Loucy (cell line): ENCODE measurements around the gene SDK1.

Experiments used
- CTCF ChIP-seq: fragments of 200-600 bp; sonication (generic); conservative IDR thresholded peaks from 2 replicates; pipeline ENCODE4 v1.5.1; 2014; ENCODE audit warnings: mild to moderate bottlenecking, antibody characterized with exemption, low read length
- EZH2phosphoT487 ChIP-seq: fragments of 200-600 bp; IDR thresholded peaks from 2 replicates; pipeline ENCODE4 v1.6.1; 2018; ENCODE audit warnings: antibody characterized with exemption, mild to moderate bottlenecking, moderate library complexity, borderline replicate concordance

- TF ChIP-seq CTCF (no peak), EZH2phosphoT487 (no peak)
These were observed 887.6 kb downstream of the SDK1 start for GRCh38 chr7:4188651-4189050.
